Common myeloid progenitor, CD34-positive (primary cell): ENCODE results near the gene PATZ1.
A peak's percentile ranks its signal among the peaks of the same experiment; 100 is the strongest.
"Not testable (repeated sequence)": the region's sequence is repeated elsewhere in the genome, so short reads cannot be mapped to it uniquely, and the experiment has no call there.

Experiments used
- CTCF ChIA-PET: fragments of 350-600 bp; sonication (Branson Sonifier 250); formaldehyde crosslinking; loops from one replicate; lab custom pipeline; 2021; ENCODE audit warnings: antibody characterized with exemption; lab: Charles Lee
- POLR2A ChIA-PET: fragments of 350-600 bp; sonication (Branson Sonifier 250); formaldehyde crosslinking; loops from one replicate; lab custom pipeline; 2021; ENCODE audit warnings: antibody characterized with exemption; lab: Charles Lee
- DNase-seq, 3 donors: peaks; one replicate each; pipeline versions ENCODE4 v3.0.0 to v3.0.0-alpha.2; 2013
- H3K27ac ChIP-seq, 2 experiments: 1 replicate in 1 of 2; 2 replicates in 1 of 2; pipeline ENCODE4 v1.7.0; 2013; ENCODE audit warnings: inconsistent platforms in 2 of 2, low read length in 2 of 2, mild to moderate bottlenecking in 2 of 2, low read depth in 1 of 2, moderate library complexity in 1 of 2; ENCODE audit not compliant: severe bottlenecking in 2 of 2, insufficient read depth in 1 of 2, poor library complexity in 1 of 2
- H3K27me3 ChIP-seq, 5 experiments: replicated peaks in 2 of 5; 1 replicate in 3 of 5; 2 replicates in 2 of 5; pipeline versions ENCODE4 v1.6.1 to v1.7.0; 2013; ENCODE audit warnings: low read length in 4 of 5, mild to moderate bottlenecking in 2 of 5, moderate library complexity in 2 of 5, inconsistent platforms in 1 of 5; ENCODE audit not compliant: insufficient read depth in 5 of 5, control insufficient read depth in 4 of 5
- H3K36me3 ChIP-seq, 4 experiments: 1 replicate in 2 of 4; 2 replicates in 2 of 4; pipeline versions ENCODE4 v1.6.1 to v1.7.0; 2013; ENCODE audit warnings: low read length in 3 of 4, control low read depth in 1 of 4, mild to moderate bottlenecking in 1 of 4; ENCODE audit not compliant: control insufficient read depth in 4 of 4, insufficient read depth in 4 of 4
- H3K4me1 ChIP-seq, 4 experiments: 1 replicate in 3 of 4; 2 replicates in 1 of 4; pipeline versions ENCODE4 v1.6.1 to v1.7.1; 2013; ENCODE audit warnings: low read length in 3 of 4, mild to moderate bottlenecking in 3 of 4, control low read depth in 1 of 4, inconsistent platforms in 1 of 4, moderate library complexity in 1 of 4; ENCODE audit not compliant: control insufficient read depth in 4 of 4, insufficient read depth in 4 of 4; ENCODE audit errors: control extremely low read depth in 1 of 4
- H3K4me3 ChIP-seq, 7 experiments: 1 replicate in 4 of 7; 2 replicates in 3 of 7; pipeline versions ENCODE4 v1.5.1 to v1.7.0; 2013; ENCODE audit warnings: mild to moderate bottlenecking in 7 of 7, low read length in 6 of 7, moderate library complexity in 6 of 7, inconsistent platforms in 2 of 7, low read depth in 2 of 7, control low read depth in 1 of 7; ENCODE audit not compliant: insufficient read depth in 4 of 7, control insufficient read depth in 1 of 7; ENCODE audit errors: extremely low read depth in 1 of 7
- H3K9me3 ChIP-seq, 5 experiments: 1 replicate in 4 of 5; 2 replicates in 1 of 5; pipeline versions ENCODE4 v1.6.1 to v1.7.1; 2013; ENCODE audit warnings: low read length in 4 of 5, mild to moderate bottlenecking in 2 of 5, inconsistent platforms in 1 of 5, low read depth in 1 of 5, moderate library complexity in 1 of 5; ENCODE audit not compliant: control insufficient read depth in 4 of 5, insufficient read depth in 2 of 5; ENCODE audit errors: control extremely low read depth in 1 of 5
- WGBS: methylation state at CpG from one replicate; pipeline ENCODE4 v1.1.5; 2013; ENCODE audit not compliant: insufficient coverage; 5-methylcytosine and 5-hydroxymethylcytosine counted together

PATZ1 gene

GRCh38 chr22:31323578-31324550 lies 22.3 kb downstream of the PATZ1 start:
- Histone ChIP-seq H3K4me1 (no peaks in the 10 kb centered on the region), H3K9me3 (no peaks in the 10 kb centered on the region), H3K27me3 (no peaks in the 10 kb centered on the region), H3K27ac (no peak overlapping the region), H3K36me3 (peaks cover 18 to 54% (median 44%) of the 10 kb centered on the region in 4 experiments), H3K4me3 (no peak overlapping the region)
- WGBS = 93% methylated on average over 7 of the region's 8 CpGs
- DNase-seq = no peak
- CTCF ChIA-PET = interaction anchor here (0.6 to 3.6 kb wide), 4 partner anchors 10 to 80 kb away, joined by 3 to 16 read pairs (median 4); no protein-coding TSS in a partner anchor
- POLR2A ChIA-PET = interaction anchor here (0.6 kb wide), 1 partner anchor 13 kb away, joined by 3 read pairs; no protein-coding TSS in a partner anchor

GRCh38 chr22:31321421-31321820 lies 24.7 kb downstream of the PATZ1 start:
- H3K36me3 ChIP-seq = peaks cover 10 to 30% (median 26%) of the 10 kb centered on the region in 4 experiments
- no peak overlapping the region for H3K4me3 ChIP-seq
- H3K9me3 ChIP-seq = no peaks in the 10 kb centered on the region
- 94% methylated on average over 3 of the region's 4 CpGs for WGBS
- CTCF ChIA-PET = interaction anchor here (3.6 kb wide), 1 partner anchor 8 kb away, joined by 16 read pairs; no protein-coding TSS in a partner anchor
- H3K27me3 ChIP-seq = no peaks in the 10 kb centered on the region
- POLR2A ChIA-PET = no interaction called here
- DNase-seq = no peak
- no peak overlapping the region for H3K27ac ChIP-seq
- no peaks in the 10 kb centered on the region for H3K4me1 ChIP-seq

- CTCF ChIA-PET = interaction anchor here (1.1 to 9.3 kb wide), 4 partner anchors 9 to 44 kb away, joined by 3 to 128 read pairs (median 16); partner anchors contain the start of gene PIK3IP1
- H3K9me3 ChIP-seq, H3K4me1 ChIP-seq, DNase-seq, H3K27me3 ChIP-seq, H3K4me3 ChIP-seq, H3K27ac ChIP-seq, H3K36me3 ChIP-seq, POLR2A ChIA-PET: not testable (repeated sequence)
- WGBS = 100% methylated on average over 1 of the region's 1 CpG
Observed at GRCh38 chr22:31314220-31314619, 31.9 kb downstream of the PATZ1 start.

- no peak overlapping the region for H3K4me3 ChIP-seq
- no peaks in the 10 kb centered on the region for H3K4me1 ChIP-seq
- whole genome bisulfite sequencing = 42% methylated on average over 6 of the region's 6 CpGs
- POLR2A ChIA-PET = interaction anchor here (1.0 kb wide), 2 partner anchors 17 to 21 kb away, joined by 5 to 6 read pairs; partner anchors contain the start of gene PIK3IP1
- H3K36me3 ChIP-seq = no peaks in the 10 kb centered on the region
- H3K27me3 ChIP-seq = no peaks in the 10 kb centered on the region
- CTCF ChIA-PET = interaction anchor here (0.6 to 9.3 kb wide), 19 partner anchors 9 to 210 kb away, joined by 3 to 128 read pairs (median 4); partner anchors contain the start of genes PATZ1 and PIK3IP1
- DNase-seq = peak in 2 of 3 donors; percentile 41 to 59
- no peak overlapping the region for H3K27ac ChIP-seq
- peaks cover 0 to 8% (median 5%) of the 10 kb centered on the region in 5 experiments for H3K9me3 ChIP-seq
Observed at GRCh38 chr22:31313366-31314147, 32.6 kb downstream of the PATZ1 start.

GRCh38 chr22:31308181-31308580 lies 38.0 kb downstream of the PATZ1 start:
- Histone ChIP-seq H3K4me1 (no peaks in the 10 kb centered on the region), H3K27me3 (no peaks in the 10 kb centered on the region), H3K9me3 (no peaks in the 10 kb centered on the region), H3K27ac (no peak overlapping the region), H3K36me3 (no peaks in the 10 kb centered on the region), H3K4me3 (no peak overlapping the region)
- ChIA-PET POLR2A (no interaction called here), CTCF (interaction anchor here (9.3 kb wide), 1 partner anchor 12 kb away, joined by 128 read pairs; the partner anchor contains the start of gene PIK3IP1)
- DNase-seq = no peak

GRCh38 chr22:31305194-31305593 lies 41.0 kb downstream of the PATZ1 start:
- no peak for DNase-seq
- no peaks in the 10 kb centered on the region for H3K36me3 ChIP-seq
- ChIA-PET POLR2A (no interaction called here), CTCF (no interaction called here)
- H3K4me1 ChIP-seq = no peaks in the 10 kb centered on the region
- WGBS = 100% methylated on average over 1 of the region's 3 CpGs
- H3K4me3 ChIP-seq = no peak overlapping the region
- H3K27ac ChIP-seq = no peak overlapping the region
- no peaks in the 10 kb centered on the region for H3K9me3 ChIP-seq
- no peaks in the 10 kb centered on the region for H3K27me3 ChIP-seq
